Neural cell (in vitro differentiated cells): ENCODE data around the gene LAMTOR1. TPM values are rescaled to one million over a fixed set of nuclear protein-coding genes. Genes with fewer than 3 reads are reported as not detected.

Experiments
- H2AFZ ChIP-seq: fragments of 200-600, 300-800 bp; sonication (generic), shearing (Covaris generic); 2 replicates; pipeline ENCODE4 v1.6.0; 2014; ENCODE audit warnings: low read depth, mild to moderate bottlenecking, antibody characterized with exemption, low read length, moderate library complexity
- H3F3A ChIP-seq: fragments of 200-600 bp; shearing (Covaris generic); 2 replicates; pipeline ENCODE4 v1.6.1; 2016; ENCODE audit warnings: mild to moderate bottlenecking, moderate library complexity, mixed read lengths, antibody characterized with exemption, low read length; ENCODE audit not compliant: insufficient read depth, poor library complexity, severe bottlenecking
- H3K27ac ChIP-seq: fragments of 200-600, 300-800 bp; sonication (generic), shearing (Covaris generic); 2 replicates; pipeline ENCODE4 v1.5.1; 2014; ENCODE audit warnings: mild to moderate bottlenecking, low read length, moderate library complexity
- H3K27me3 ChIP-seq: fragments of 300-800, 200-600 bp; sonication (generic), shearing (Covaris generic); 2 replicates; pipeline ENCODE4 v1.6.0; 2014; ENCODE audit warnings: mild to moderate bottlenecking, low read depth, low read length, moderate library complexity; ENCODE audit not compliant: insufficient read depth
- H3K36me3 ChIP-seq: fragments of 300-800, 200-600 bp; sonication (generic), shearing (Covaris generic); 2 replicates; pipeline ENCODE4 v1.5.1; 2014; ENCODE audit warnings: mild to moderate bottlenecking, antibody characterized with exemption, low read length, moderate library complexity; ENCODE audit not compliant: insufficient read depth
- H3K4me2 ChIP-seq: fragments of 300-800, 200-600 bp; sonication (generic), shearing (Covaris generic); 2 replicates; pipeline ENCODE4 v1.6.0; 2014; ENCODE audit warnings: mild to moderate bottlenecking, low read length
- H3K4me3 ChIP-seq: fragments of 300-800, 200-600 bp; sonication (generic), shearing (Covaris generic); 2 replicates; pipeline ENCODE4 v1.5.1; 2014; ENCODE audit warnings: mild to moderate bottlenecking, low read length, moderate library complexity
- H3K79me2 ChIP-seq: fragments of 200-600 bp; shearing (Covaris generic); replicated peaks from 2 replicates; pipeline ENCODE4 v1.6.0; 2014; ENCODE audit warnings: mild to moderate bottlenecking, low read length, moderate library complexity; ENCODE audit not compliant: insufficient read depth
- H3K9ac ChIP-seq: fragments of 300-800, 200-600 bp; sonication (generic), shearing (Covaris generic); 2 replicates; pipeline ENCODE4 v1.6.1; 2016; ENCODE audit warnings: mild to moderate bottlenecking, low read length, mixed read lengths
- H3K9me2 ChIP-seq: fragments of 200-600 bp; shearing (Covaris generic); 2 replicates; pipeline ENCODE4 v1.6.1; 2016; ENCODE audit warnings: mild to moderate bottlenecking, low read length, mixed read lengths; ENCODE audit not compliant: insufficient read depth
- H3K9me3 ChIP-seq: fragments of 200-600, 300-800 bp; sonication (generic), shearing (Covaris generic); 2 replicates; pipeline ENCODE4 v1.6.1; 2016; ENCODE audit warnings: mild to moderate bottlenecking, mixed run types, low read length, moderate library complexity, mixed read lengths
- H4K20me1 ChIP-seq: fragments of 200-600 bp; shearing (Covaris generic); 2 replicates; pipeline ENCODE4 v1.6.1; 2016; ENCODE audit warnings: mild to moderate bottlenecking, mixed run types; ENCODE audit not compliant: insufficient read depth
- CTCF ChIP-seq: fragments of 450-650 bp; IDR thresholded peaks from 2 replicates; pipeline ENCODE4 v1.5.1; 2014; ENCODE audit warnings: antibody characterized with exemption, mild to moderate bottlenecking, moderate library complexity; ENCODE audit not compliant: poor library complexity, severe bottlenecking
- EP300 ChIP-seq: fragments of 450-650 bp; conservative IDR thresholded peaks from 2 replicates; pipeline ENCODE4 v1.6.1; 2014; ENCODE audit warnings: antibody characterized with exemption, mild to moderate bottlenecking, moderate library complexity; ENCODE audit not compliant: poor library complexity, severe bottlenecking
- EZH2 ChIP-seq: fragments of 200-600, 300-800 bp; shearing (Covaris generic), sonication (generic); IDR thresholded peaks from 2 replicates; pipeline ENCODE4 v1.6.1; 2014; ENCODE audit warnings: antibody characterized with exemption, low read length, borderline replicate concordance, mild to moderate bottlenecking; ENCODE audit not compliant: insufficient read depth, poor library complexity, severe bottlenecking
- MXI1 ChIP-seq: fragments of 450-650 bp; conservative IDR thresholded peaks from 2 replicates; pipeline ENCODE4 v1.6.1; 2014; ENCODE audit warnings: antibody characterized with exemption, mild to moderate bottlenecking; ENCODE audit not compliant: poor library complexity, severe bottlenecking
- POLR2AphosphoS5 ChIP-seq: IDR thresholded peaks from 2 replicates; pipeline ENCODE4 v1.6.1; 2012
- RAD21 ChIP-seq: fragments of 450-650 bp; conservative IDR thresholded peaks from 2 replicates; pipeline ENCODE4 v1.6.1; 2014; ENCODE audit warnings: antibody characterized with exemption, mild to moderate bottlenecking, moderate library complexity
- REST ChIP-seq: IDR thresholded peaks from 2 replicates; pipeline ENCODE4 v1.6.1; 2012; ENCODE audit warnings: borderline replicate concordance
- SMC3 ChIP-seq: fragments of 450-650 bp; conservative IDR thresholded peaks from 2 replicates; pipeline ENCODE4 v1.6.1; 2014; ENCODE audit warnings: antibody characterized with exemption, mild to moderate bottlenecking, moderate library complexity; ENCODE audit not compliant: poor library complexity
- TAF1 ChIP-seq: IDR thresholded peaks from 2 replicates; pipeline ENCODE4 v1.6.1; 2012; ENCODE audit warnings: low read depth
- polyA plus RNA-seq: library from polyadenylated mRNA; depleted of rRNA; stranded (reverse); fragments of >200 nt; gene quantifications from 2 replicates; pipeline ENCODE4 v1.2.3, GENCODE V29; 2014

LAMTOR1 gene
- polyA plus RNA-seq, 1 donor from 2014 or later = 108 TPM

GRCh38 chr11:72075756-72076155 lies 27.3 kb downstream of the LAMTOR1 start:
- H3K79me2 ChIP-seq = peaks cover 73% of the 10 kb centered on the region
- H3K36me3 ChIP-seq = no peaks in the 10 kb centered on the region
- H3K27ac ChIP-seq = no peak overlapping the region
- H4K20me1 ChIP-seq = no peaks in the 10 kb centered on the region
- no peaks in the 10 kb centered on the region for H3K9me2 ChIP-seq
- no peaks in the 10 kb centered on the region for H3K9me3 ChIP-seq
- no peaks in the 10 kb centered on the region for H3K27me3 ChIP-seq
- H3K4me2 ChIP-seq = no peak overlapping the region
- H2AFZ ChIP-seq = no peak overlapping the region
- no peak overlapping the region for H3K9ac ChIP-seq
- no peak overlapping the region for H3K4me3 ChIP-seq
- TF ChIP-seq REST = no peak
- TF ChIP-seq RAD21 = no peak
- TF ChIP-seq MXI1 = no peak
- no peak for TF ChIP-seq CTCF
- TF ChIP-seq EZH2 = no peak
- no peak for TF ChIP-seq POLR2AphosphoS5
- TF ChIP-seq EP300 = no peak
- no peak for TF ChIP-seq TAF1
- TF ChIP-seq SMC3 = no peak
- H3F3A ChIP-seq = no peaks in the 10 kb centered on the region

- no peak overlapping the region for H3K27ac ChIP-seq
- TF ChIP-seq CTCF = no peak
- TF ChIP-seq RAD21 = no peak
- TF ChIP-seq MXI1 = no peak
- TF ChIP-seq POLR2AphosphoS5 = no peak
- TF ChIP-seq TAF1 = no peak
- no peak for TF ChIP-seq SMC3
- TF ChIP-seq EP300 = no peak
- TF ChIP-seq REST = no peak
- no peak for TF ChIP-seq EZH2
- H3K9me2 ChIP-seq = no peaks in the 10 kb centered on the region
- H3K9ac ChIP-seq = no peak overlapping the region
- no peaks in the 10 kb centered on the region for H3K27me3 ChIP-seq
- H3K4me2 ChIP-seq = no peak overlapping the region
- no peaks in the 10 kb centered on the region for H3F3A ChIP-seq
- H4K20me1 ChIP-seq = no peaks in the 10 kb centered on the region
- H3K36me3 ChIP-seq = no peaks in the 10 kb centered on the region
- H3K79me2 ChIP-seq = peaks cover 71% of the 10 kb centered on the region
- H3K9me3 ChIP-seq = no peaks in the 10 kb centered on the region
- H2AFZ ChIP-seq = no peak overlapping the region
- no peak overlapping the region for H3K4me3 ChIP-seq
Observed at GRCh38 chr11:72075109-72075508, 28.0 kb downstream of the LAMTOR1 start.
